Stimulated activated naive CD4-positive, alpha-beta T cell (primary cell): ENCODE results near the gene TRIM67.
"Not testable (repeated sequence)": the region's sequence is repeated elsewhere in the genome, so short reads cannot be mapped to it uniquely, and the experiment has no call there.

Experiments used
- DNase-seq, 6 experiments: peaks; one replicate each; lab custom pipeline; 2025; lab: John Stamatoyannopoulos, UW

TRIM67 gene

GRCh38 chr1:231161667-231162296, at the start of gene TRIM67:
TRIM67 (plus strand) TSS chr1:231162058; CDS start chr1:231162970, 912 bp downstream.
- no peak for DNase-seq

GRCh38 chr1:231116738-231117137, 45.1 kb upstream of the TRIM67 start:
- no peak for DNase-seq

- no peak for DNase-seq
Observed at GRCh38 chr1:231118704-231119453, 43.0 kb upstream of the TRIM67 start.

DNA sequence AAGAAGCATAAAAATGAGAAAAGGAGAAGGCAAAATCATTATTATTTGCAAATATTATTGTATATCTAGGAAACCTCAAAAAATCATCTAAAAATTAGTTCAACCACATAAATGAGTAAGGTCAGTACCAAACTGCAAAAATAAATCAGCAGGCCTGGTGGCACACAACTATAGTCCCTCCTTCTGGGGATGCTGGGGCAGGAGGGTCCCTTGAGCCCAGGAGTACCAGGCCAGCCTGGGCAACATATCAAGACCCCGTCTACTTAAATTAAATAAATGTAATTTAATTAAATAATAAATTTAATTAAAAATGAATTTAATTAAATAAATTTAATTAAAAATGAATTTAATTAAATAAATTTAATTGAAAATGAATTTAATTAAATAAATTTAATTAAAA, 40.3 kb upstream of the TRIM67 start:
- DNase-seq: no peak

DNA sequence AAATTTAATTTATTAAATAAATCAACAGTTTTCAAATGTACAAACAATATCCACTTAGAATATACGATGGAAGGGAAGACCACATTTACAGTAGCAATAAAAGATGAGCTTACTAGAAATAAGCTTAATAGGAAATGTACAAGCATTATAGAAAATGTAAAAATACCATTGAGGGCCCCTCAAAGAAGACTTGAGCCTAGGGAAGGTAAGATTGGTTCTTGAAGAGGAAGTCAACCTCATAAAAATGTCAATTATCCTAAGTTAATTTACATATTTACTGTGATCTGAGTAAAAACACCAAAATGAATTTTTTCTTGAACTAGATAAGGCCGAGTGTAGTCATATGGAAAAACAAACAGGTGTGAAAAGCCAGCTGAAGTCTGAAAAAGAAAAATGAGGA, 39.7 kb upstream of the TRIM67 start:
- DNase-seq: no peak

- no peak for DNase-seq
Observed at GRCh38 chr1:231124746-231125145, 37.1 kb upstream of the TRIM67 start.

GRCh38 chr1:231125972-231126580, 35.8 kb upstream of the TRIM67 start:
- DNase-seq: no peak

- DNase-seq: not testable (repeated sequence)
Observed at GRCh38 chr1:231127106-231127505, 34.8 kb upstream of the TRIM67 start.

GRCh38 chr1:231128471-231128870, 33.4 kb upstream of the TRIM67 start:
- DNase-seq: not testable (repeated sequence)

GRCh38 chr1:231130544-231130943, 31.3 kb upstream of the TRIM67 start:
- DNase-seq: no peak

- DNase-seq: not testable (repeated sequence)
Observed at GRCh38 chr1:231132591-231132990, 29.3 kb upstream of the TRIM67 start.

DNA sequence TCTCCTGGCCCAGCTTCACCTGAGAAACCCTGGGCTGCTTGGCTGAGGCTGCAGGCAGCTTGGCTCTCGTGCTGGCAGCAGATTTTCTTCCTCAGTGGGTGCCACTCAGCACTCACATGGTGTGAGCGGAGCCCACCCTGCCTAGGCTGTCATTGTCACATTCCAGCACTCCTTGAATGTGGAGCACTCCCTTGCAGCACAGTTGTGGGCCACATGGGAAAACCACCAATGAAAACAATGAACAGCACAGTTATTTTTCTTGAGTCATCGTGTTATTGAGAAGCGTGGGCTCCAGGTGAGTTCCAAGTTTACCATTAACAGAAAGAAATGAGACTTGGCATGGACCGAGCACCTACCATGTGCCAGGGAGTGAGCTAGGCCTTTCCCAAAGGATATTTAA, 27.2 kb upstream of the TRIM67 start:
- no peak for DNase-seq

DNA sequence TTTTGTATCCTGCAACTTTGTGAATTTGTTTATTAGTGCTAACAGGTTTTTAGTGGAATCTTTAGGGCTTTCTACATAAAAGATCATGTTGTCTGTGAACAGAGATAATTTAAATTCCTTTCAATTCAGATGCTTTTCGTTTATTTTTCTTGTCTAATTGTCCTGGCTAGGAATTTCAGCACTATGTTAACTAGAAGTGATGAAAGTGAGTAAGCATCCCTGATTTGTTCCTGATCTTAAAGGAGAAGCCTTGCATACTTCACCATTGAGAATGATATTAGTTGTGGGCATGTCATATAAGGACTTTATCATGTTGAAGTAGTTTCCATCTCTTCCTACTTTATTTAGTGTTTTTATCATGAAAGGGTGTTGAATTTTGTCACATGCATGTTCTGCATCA, 23.6 kb upstream of the TRIM67 start:
- DNase-seq: no peak

- DNase-seq: no peak
Observed at GRCh38 chr1:231139125-231139649, 22.7 kb upstream of the TRIM67 start.

DNA sequence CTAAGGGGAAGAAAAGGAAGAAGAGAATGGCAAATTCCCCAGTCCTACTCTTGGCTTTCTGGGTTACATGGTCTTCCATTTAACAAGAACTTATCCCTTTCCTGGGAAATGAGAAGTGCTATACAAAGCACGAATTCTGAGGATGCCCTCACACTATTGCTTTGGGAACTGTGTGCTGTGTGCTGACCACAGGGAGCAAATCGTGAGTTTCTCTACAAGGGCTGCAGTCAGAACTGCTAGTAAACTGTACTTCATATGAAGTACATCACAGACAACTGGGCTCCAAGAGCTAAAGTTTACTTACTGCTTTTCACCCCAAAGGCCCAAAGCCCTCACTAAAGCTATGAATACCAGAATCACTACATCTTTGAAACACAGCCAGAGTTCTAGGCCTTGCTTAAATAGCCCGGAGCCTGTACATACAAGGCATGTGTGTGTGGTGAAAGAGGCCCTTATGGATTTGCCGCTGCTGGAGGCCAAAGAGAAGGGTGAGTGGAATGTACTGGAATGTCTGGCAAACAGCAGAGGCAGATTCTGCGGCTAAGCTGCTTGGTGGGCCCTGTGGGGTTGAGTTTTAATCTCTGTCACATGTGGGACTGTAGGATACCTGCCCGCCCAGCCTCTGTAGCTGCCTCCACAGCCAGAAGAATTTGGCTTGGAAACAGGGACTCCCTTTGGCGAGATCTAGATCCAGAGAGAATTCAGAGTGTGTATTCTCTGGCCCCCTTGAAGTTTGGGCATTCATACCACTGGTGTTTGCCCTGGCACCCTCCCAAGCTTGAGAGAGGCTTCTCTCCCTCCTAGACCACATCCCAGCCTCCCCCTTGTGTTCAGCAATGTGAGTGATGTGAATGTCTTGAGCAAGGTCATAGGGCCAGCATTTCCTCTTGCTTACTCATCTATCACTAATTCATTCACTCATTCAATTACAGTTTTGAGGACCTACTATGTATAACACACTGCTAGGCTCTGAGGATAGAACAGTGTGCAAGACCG, 21.9 kb upstream of the TRIM67 start:
- no peak for DNase-seq

DNA sequence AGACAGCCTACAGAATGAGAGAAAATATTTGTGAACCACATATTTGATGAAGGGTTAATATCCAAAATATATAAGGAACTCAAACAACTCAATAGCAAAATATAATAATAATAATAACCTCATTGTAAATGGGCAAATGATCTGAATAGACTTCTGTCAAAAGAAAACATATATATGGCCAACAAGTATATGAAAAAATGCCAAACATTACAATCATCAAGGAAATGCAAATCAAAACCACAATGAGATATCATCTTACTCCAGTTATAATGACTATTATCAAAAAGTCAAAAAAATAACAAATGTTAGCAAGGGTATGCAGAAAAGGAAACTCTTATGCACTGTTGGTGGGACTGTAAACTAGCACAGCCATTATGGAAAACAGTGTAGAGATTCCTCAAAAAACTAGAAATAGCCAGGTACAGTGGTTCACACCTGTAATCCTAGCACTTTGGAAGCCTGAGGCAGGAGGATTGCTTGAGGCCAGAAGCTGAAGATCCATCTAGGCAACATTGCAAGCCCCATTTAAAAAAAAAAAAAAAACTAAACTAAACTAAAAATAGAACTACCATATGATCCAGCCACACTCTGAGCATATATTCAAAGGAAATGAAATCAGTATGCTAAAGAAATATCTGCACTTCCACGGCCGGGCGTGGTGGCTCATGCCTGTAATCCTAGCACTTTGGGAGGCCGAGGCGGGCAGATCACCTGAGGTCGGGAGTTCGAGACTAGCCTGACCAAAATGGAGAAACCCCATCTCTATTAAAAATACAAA, 17.3 kb upstream of the TRIM67 start:
- no peak for DNase-seq

- no peak for DNase-seq
Observed at GRCh38 chr1:231147896-231148295, 14.0 kb upstream of the TRIM67 start.

DNA sequence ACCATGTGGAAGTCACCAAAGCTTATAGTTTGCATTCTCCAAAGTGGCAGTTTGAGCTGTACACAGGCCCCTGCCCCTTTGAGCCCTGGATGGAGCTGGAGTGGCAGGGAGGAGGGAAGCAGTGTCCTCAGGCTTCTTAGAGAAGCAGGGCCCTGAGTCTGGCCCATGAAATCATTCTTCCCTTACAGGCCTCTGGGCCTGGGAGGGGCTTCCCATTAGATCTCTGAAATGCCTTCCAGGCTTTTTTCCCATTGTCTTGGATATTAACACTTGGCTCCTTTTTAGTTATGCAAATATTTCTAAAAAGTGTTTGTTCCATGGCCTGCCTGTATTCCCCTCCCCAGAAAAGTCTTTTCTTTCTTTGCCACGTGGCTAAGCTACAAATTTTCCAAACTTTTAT, 10.0 kb upstream of the TRIM67 start:
- no peak for DNase-seq

GRCh38 chr1:231153726-231154125, 8.1 kb upstream of the TRIM67 start:
- no peak for DNase-seq

- no peak for DNase-seq
Observed at GRCh38 chr1:231155808-231156207, 6.0 kb upstream of the TRIM67 start.

GRCh38 chr1:231157311-231157710, 4.5 kb upstream of the TRIM67 start:
- DNase-seq: no peak
